Activated T-helper 1 cell treated with Interleukin-2 at 50 U/mL for 16 hours (primary cell): ENCODE data around the gene DNAJC9.
A peak's percentile ranks its signal among the peaks of the same experiment; 100 is the strongest.
"Not testable (repeated sequence)": the region's sequence is repeated elsewhere in the genome, so short reads cannot be mapped to it uniquely, and the experiment has no call there.

Experiments
- DNase-seq: peaks from one replicate; pipeline ENCODE4 v3.0.0-alpha.2; 2020; ENCODE audit warnings: low read depth

The DNAJC9 gene

GRCh38 chr10:73246646-73247508 lies at the start of gene DNAJC9:
Gene DNAJC9 (minus strand): TSS chr10:73247255. CDS start chr10:73247189, 66 bp downstream.
- peak; percentile 94 for DNase-seq

GRCh38 chr10:73293461-73293860 lies 46.4 kb upstream of the DNAJC9 start:
- no peak for DNase-seq

- no peak for DNase-seq
These were observed 42.9 kb upstream of the DNAJC9 start for GRCh38 chr10:73289958-73290357.

GRCh38 chr10:73287441-73287840 lies 40.4 kb upstream of the DNAJC9 start:
- no peak for DNase-seq

- DNase-seq = no peak
These were observed 34.0 kb upstream of the DNAJC9 start for GRCh38 chr10:73281097-73281496.

- no peak for DNase-seq
These were observed 17.4 kb upstream of the DNAJC9 start for GRCh38 chr10:73264423-73264822.

GRCh38 chr10:73263693-73264347 lies 16.8 kb upstream of the DNAJC9 start:
- no peak for DNase-seq

- DNase-seq = no peak
These were observed 16.0 kb upstream of the DNAJC9 start for GRCh38 chr10:73262880-73263555.

- no peak for DNase-seq
These were observed 15.2 kb upstream of the DNAJC9 start for GRCh38 chr10:73262105-73262730.

GRCh38 chr10:73261362-73261995 lies 14.4 kb upstream of the DNAJC9 start:
- DNase-seq = no peak

GRCh38 chr10:73258612-73259011 lies 11.6 kb upstream of the DNAJC9 start:
- DNase-seq = not testable (repeated sequence)

GRCh38 chr10:73253225-73253555 lies 6.1 kb upstream of the DNAJC9 start:
- no peak for DNase-seq

GRCh38 chr10:73252445-73253224 lies 5.6 kb upstream of the DNAJC9 start, which contains the start of gene MRPS16:
Gene MRPS16 (minus strand): TSS chr10:73252644. CDS start chr10:73252482, 162 bp downstream.
- DNase-seq = peak; percentile 87

- no peak for DNase-seq
These were observed 4.8 kb upstream of the DNAJC9 start for GRCh38 chr10:73251683-73252444.

- DNase-seq = no peak
These were observed 1.2 kb upstream of the DNAJC9 start for GRCh38 chr10:73248259-73248724.

- DNase-seq = no peak
These were observed 629 bp upstream of the DNAJC9 start for GRCh38 chr10:73247509-73248258.

GRCh38 chr10:73246322-73246645 lies 771 bp downstream of the DNAJC9 start:
- no peak for DNase-seq

- DNase-seq = no peak
These were observed 2.1 kb downstream of the DNAJC9 start for GRCh38 chr10:73244866-73245477.

- DNase-seq = no peak
These were observed 7.1 kb downstream of the DNAJC9 start for GRCh38 chr10:73239908-73240307.
